ENCODE results near the gene AACS.

Gene AACS

DNA sequence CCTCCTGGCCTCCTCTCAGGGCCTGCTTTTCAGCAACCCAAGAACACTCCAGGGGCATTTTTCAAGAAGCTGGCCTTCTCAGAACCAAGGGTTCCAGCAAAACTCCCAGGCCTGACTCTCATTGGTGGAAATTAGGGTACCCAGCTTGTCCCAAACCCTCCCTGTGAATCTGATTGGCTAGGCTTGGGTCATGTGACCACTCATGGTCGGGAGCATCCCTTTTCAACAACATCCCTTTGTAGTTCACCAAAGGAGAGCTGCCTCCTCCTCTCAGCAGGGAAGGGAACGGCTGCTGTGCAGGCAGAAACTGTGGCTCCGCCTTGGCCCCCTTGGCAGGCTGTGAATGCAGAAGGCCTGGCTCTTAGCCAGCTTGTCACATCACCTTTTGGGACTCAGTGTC, 94.5 kb downstream of the AACS start:
- no peak for DNase-seq

DNA sequence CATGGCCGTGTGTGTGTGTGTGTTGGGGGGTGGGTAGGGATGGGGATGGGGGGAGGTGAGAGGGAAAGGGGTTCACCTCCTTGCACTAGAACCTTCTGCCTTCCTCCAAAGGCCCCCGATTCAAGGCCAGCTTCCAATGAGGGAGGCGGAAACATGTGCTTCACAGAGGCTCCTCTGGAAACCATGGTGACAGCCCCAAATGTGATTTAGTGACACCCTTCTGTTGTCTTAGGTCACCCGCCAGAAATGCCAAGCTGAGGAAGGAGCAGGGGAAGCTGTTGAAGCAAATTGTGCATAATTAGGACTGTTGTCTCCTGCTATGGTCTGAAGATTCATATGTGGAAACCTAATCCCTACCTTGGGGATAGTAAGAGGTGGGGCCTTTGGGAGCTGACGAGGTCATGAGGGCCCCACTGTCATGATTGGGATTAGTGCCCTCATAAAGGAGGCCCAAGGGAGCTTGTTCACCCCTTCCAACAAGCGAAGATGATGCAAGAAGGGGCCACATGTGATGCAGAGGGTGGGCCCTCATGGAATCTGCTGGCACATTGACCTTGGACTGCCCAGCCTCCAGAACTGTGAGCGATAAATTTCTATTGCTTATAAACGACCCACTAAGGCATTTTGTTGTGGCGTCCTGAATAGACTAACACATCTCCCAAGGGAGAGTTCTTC, 95.2 kb downstream of the AACS start:
- no peak for DNase-seq

DNA sequence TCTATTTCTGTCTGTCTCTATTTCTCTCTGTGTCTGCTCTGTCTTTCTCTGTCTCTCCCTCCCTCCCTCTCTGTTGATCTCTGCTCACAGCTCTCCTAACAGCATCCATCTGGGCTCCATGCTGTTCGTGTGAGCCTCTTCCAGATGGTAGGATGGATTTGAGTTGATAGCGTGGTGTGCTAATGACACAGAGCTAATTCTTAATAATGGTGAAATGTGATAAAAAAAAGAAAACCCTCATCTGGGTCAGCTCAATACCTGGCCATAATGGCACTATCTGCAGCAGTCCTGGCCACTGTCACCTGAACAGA, 96.4 kb downstream of the AACS start:
- DNase-seq = no peak

DNA sequence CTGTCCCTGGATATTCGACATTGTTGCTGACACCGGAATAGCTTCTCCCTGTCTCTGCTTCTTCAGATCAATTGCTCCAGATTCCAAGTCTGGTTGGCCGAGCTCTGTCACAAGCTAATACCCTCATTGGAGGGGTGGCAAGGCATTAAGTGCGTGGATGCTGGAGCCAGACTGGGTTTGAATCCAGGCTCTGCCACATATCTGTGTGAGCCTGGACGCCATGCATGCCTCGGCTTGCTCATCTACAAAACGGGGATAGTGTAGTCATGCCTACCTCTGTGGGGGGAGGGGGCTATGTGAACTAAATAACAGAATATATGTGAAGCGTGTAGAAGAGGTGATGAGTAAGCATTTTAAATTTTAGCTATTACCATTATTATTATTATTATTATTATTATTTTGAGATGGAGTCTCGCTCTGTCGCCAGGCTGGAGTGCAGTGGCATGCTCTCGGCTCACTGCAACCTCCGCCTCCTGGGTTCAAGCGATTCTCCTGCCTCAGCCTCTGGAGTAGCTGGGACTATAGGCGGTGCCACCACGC, 97.3 kb downstream of the AACS start:
- no peak for DNase-seq

DNA sequence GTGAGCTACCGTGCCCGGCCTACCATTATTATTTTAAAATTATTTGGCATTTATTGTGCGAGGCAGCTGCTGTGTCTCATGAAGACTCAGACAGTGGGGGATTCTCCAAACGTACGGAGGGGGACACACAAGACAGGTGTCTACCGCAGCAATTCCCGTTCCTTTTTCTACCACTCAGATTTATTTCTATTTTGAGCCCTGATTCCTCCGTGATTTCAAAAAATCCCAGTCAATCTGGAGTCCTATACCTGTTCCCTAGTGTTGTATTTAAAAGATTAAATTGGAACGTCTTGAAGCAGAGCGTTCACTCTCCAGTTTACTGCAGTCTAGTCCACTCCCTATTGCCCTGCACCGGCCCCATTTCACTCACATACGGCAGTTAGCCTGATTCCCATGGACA, 97.9 kb downstream of the AACS start:
- no peak for DNase-seq

DNA sequence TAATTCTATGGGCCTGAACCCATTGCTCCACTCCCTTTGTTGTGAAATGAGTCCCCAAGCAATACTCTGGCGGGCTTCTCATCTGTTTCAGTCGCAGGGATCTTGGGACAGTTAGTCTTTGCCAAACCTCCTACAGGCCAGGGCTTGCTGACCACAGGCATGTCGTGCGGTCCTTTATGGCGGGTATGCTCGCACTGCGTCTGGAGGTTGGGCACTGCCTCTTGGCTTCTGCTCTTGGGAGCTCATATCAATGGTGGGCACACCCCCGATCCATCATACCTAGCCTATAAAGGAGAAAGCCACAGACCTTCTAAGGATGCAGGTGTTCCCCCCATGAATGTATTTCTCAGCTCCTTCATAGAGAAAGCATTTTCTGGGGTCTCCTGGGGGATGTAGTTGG, 99.3 kb downstream of the AACS start:
- no peak for DNase-seq

DNA sequence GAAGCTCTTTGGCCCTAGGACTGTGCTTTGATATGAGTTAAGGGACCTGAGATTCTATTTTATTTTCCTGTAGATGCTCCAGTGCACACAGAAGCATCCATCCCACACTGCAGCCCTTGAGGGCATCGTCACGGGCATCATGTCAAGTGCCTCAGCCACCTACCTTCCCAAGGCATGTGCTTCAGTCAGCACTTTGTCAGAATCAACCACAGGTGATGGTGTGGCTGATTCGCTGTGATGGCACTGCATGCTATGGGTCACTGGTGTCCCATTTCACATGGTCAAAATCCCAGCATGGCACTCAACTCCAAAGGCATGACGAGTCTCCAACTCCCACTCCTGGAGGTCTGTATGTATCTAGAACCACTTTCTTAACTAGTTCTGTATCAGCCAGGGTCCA, 100.8 kb downstream of the AACS start:
- no peak for DNase-seq

DNA sequence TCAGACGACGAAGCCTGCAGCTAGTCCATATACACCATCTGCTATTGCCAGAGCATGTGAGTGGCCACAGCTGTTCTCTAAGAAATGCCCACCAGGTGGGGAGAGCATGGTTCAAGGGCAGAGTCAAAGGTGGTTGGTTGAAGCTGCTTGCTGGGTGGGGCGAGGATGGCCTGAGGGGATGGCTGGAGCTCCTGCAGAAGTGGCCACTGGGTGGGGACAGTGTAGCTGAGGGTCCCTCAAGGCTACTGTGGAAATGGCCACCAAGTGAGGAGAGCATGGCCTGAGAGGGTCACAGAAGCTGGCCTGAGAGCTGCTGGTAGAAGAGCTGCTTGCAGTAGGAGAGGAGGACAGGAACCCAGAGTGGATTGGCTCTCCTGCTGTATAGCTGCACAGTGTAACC, 102.4 kb downstream of the AACS start:
- no peak for DNase-seq

DNA sequence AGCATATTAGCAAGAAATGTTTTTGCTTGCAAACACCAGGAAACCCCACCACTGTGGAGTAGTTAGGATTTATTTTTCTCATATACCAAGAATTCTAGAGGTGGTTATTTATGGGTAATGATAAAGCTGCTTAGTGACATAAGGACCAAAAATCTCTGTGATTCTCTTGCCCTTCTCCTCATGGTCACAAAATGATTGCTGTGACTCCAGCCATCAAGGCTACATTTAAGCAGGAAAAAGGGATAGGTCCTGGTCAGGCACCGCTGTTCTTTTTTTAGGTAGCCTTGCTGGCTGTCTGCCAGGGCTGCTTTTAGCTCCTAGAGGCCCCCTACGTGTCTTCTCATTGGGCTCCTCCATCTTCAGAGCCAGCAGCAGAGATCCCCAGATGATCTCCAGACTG, 104.2 kb downstream of the AACS start:
- DNase-seq = no peak

DNA sequence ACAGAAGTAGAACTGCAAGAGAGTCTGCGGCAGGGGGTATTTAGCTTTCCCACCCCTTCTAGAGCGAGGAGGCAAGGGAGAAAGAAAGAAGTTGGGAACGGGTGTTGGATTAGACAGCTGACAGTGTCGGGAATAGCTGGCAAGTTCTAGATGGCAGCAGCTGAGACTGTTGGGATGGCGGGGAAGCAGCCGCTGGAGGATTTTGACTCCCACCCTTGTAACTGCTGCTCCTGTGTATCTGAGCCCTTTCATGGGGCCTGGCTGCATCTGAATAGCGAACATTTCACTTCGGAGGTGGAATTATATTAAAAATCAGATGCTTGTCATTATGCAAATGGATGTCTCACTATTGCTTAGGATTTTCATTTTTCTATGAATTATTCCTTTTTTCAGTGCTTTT, 104.6 kb downstream of the AACS start:
- DNase-seq = no peak

DNA sequence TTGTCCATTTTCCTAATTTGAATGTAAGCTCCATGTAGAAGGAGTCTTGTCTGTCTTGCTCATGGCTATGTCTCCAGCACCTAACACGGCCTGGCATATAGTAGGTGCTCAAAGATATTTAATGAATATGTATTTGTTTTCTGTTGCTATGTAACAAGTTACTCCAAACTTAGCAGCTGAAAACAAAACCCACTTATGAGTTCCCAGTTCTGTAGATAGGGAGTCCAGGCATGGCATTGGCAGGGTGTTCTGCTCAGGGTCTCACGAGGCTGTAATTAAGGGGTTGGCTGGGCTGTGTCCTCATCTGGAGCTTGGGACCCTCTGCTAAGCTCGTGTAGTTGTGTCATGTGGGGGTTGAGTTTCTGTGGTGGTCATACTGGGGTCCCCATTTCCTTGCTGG, 106.0 kb downstream of the AACS start:
- no peak for DNase-seq

DNA sequence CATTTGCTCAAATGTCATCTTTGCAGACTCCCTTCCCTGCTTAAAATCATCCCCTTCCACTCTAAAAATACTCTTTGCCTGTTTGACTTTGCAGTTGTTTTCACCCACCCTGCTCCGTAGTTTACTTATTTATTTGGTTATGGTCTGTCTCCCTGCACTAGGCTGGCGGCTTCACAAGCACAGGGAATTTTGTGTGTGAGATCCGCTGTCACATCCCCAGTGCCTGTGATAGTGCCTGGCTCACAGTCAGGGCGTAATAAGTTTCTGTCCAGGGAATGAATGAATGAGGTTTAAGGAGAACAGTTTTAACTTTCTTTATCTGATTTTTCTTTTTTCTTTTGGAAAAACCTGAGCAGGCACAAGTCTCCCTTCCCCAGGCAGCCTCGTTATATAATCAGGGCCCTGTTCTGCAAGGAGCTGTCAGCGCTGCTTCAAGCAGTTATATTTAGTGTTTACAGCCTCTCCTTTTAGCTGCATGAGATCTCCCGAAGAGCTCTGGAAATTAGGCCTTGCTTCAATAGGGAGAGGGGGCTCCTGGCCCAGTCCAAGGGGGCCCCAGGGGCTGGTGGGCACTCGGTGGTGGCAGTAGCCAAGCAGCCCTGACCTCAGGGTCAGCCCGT, 107.1 kb downstream of the AACS start:
- no peak for DNase-seq

DNA sequence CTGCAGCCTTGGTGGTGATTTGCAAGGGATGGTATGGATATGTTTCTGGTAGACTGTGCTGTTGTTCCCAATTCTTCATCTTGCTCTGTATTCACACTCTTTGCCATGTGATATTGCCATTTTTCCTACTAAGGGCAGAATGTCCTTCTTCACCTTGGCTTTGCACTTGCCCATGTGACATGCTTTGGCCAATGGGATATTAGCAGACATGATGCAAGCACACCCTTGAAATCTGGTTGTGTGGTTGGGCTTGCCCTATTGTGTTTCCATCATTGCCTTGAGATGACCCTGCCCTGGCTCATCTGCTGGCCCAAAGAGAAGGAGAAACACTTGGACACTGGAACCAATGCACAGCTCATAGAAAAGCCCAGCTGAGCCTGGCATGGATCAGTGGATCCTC, 110.3 kb downstream of the AACS start:
- no peak for DNase-seq

DNA sequence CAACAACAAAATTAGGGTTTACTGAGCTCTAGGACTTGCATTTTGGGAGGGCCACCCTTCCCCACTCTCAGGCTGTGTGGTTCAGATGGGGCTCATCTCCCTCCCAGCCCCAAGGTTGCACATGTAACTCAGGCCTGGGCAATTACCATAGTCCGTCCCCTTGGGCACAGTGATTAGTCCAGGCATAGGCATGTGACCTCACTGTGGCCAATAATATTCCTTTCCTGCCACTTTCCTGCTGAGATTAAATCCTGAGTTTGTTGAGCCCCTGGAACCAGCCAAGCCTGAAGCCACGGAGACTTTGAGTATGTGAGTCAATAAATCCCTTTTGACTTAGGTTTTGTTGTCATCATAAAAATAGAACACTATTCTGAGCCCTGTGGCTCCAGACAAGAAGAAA, 113.0 kb downstream of the AACS start:
- no peak for DNase-seq

DNA sequence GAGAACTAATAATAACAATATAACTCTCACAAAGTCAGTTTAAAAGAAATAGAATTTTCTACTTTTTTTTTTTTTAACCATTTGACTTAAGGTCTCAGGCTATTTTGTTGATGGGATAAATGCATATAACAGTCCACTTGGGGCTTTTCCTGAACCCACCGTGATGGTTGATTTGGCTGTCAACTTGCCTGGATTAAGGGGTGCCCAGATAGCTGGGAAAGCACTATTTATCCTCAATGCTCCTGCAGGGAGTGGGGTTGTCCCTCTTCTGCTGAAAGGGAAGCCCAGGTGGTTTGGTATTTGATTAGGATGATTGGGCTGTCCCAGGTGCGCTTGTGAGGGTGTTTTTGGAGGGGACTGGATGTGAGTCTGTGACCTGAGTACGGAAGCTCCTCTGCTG, 114.9 kb downstream of the AACS start:
- DNase-seq = no peak

DNA sequence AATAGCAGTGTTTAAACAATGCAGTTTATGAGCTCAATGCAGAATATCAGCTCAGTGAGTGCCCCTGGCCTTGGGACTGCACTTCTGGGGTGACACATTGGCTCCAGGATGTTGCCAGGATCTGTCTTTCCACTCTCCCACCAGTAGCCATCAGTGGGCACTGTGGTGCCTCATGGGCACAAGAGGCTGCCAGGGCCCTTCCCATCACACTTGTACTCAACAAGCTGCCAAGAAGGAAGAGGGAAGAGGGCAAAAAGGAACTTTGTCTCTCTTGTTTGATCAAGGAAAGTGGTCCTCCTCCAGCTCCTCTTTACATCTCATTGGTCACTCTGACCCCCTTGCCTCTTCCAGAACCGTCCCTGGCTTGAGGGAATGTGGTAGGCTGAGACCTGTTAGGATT, 115.9 kb downstream of the AACS start:
- no peak for DNase-seq

DNA sequence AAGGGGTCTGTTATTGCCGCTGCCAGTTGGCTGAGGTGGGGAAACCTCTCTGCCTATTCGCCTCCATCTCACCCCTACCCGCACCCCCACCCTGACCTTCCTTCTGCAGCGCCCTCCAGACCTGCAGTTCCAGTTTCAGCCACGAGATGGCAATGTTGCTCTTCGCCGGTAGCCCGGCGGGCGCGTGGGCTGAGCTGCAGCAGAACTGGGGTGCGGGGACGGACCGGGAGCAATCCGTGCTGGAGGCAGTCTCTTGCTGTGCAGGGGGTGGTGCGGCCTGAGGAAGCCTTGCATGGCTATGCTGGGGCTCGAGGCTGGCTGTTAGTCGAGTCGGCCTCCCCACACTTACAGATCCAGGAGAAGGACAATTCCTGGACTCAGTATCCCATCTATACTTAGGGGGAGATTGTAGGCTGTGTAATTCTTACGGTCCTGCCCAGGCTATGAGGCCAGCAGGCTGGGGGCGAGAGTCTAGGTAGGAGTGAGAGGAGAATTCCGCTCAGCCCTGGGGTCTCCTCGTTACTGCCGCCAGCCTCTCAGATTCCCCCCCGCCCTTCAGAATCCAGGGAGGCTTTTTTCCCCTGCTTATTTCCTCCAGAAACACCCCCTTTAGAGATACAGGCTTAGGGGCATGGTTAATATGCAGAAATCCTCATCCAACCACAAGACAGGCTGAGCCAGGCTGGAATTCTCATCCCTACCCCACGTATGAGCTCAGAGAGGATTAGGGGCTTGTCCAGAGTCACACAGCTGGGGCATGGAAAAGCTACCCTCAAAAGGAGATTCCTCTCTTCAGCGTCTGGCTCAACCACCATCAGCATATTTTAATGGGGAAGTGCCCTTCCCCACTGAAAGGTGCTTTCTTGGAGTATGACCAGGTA, 118.2 kb downstream of the AACS start:
- DNase-seq = peak; percentile 58

DNA sequence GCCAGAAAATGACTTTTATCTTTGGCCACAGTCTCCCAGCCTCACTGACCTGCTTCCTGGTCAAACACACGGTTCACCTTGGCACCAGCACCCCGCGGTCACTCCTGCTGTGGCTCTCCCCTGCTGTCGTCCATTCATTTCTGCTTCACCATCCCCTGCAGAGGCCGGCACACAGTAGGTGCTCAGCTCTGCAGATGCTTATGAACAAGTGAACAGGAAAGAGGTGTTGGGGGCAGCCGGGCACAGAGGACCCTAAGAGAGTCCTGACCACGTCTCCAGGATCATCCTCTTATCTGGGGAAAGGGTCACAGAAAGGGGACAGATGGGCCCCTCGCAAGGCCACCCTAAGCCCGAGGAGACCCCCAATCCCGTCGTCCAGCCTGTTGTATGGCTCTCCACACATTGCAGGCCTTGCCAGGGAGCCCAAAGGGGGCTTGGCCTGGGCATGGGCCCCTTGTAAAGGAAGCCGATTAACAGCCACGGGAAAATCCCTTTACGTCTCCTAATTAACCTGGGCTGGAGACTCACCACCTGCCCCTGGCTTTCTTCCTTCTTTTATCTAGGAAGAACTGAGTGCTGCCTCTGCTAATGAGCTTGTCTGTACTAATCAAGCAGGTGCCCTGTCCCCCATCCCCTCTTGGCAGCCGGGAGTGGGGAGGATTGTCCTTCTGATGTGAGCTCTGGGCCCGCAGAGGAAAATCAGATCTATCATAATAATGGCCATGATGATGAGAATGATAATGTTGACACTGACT, 119.2 kb downstream of the AACS start:
- DNase-seq = no peak

DNA sequence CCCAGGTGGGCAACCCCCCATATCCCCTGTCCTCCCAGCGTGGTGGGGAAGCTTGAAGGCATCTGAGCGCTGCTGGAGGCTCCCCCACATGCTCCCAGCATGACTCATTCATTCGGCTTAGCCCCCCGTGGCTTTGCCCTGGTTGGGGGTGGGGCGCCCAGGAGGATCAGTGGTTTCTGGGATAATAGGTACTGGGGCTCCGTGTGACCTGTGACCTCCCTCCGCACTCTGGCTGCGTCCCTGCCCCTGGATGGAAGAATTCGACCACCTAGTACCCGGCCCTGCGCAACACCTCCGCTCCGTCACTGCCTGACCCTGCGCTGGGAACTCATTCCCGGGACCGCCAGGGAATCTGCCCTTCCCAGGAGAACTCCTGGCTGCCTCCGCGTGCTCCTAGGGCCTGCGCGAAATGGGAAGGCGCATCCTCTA, 120.1 kb downstream of the AACS start:
- no peak for DNase-seq

DNA sequence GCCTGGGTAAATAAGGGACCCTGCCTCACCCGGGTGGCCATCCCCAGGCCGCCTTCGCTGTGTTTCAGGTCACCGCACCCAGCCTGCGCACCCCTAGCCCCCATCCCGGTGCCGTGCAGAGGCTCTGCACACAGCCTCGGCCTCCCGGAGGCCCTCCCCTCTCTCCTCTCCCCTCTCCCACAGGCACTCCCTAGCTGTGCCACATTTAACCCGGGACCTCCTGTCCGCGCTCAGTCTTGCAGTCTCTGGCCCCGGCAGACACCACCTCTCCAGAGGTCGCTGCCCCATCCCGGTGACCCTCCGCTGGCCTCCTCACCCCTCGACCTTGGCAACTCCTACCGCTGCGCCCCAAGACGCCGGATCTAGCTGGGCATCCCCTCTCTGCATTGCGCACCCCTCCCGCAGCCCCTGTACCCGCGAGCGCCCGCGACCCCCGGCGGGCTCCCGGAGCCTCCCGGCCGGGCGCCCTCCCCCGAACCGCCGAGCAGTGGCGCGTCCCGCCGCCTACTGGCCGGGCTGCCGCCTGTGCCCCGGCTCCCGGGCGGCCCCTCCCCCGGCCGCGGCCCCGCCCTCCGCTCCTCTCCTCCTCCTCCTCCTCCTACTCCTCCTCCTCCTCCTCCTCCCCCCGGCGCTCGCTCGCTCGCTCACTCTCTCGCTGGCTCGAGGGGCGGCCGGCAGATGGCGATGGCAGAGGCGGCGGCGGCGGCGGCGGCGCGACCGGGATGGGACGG, 120.7 kb downstream of the AACS start, which contains the start of gene TMEM132B:
Gene TMEM132B, plus strand, starts transcription at position 647 of the 731 bp plus-strand sequence.
- DNase-seq = peak; percentile 54

DNA sequence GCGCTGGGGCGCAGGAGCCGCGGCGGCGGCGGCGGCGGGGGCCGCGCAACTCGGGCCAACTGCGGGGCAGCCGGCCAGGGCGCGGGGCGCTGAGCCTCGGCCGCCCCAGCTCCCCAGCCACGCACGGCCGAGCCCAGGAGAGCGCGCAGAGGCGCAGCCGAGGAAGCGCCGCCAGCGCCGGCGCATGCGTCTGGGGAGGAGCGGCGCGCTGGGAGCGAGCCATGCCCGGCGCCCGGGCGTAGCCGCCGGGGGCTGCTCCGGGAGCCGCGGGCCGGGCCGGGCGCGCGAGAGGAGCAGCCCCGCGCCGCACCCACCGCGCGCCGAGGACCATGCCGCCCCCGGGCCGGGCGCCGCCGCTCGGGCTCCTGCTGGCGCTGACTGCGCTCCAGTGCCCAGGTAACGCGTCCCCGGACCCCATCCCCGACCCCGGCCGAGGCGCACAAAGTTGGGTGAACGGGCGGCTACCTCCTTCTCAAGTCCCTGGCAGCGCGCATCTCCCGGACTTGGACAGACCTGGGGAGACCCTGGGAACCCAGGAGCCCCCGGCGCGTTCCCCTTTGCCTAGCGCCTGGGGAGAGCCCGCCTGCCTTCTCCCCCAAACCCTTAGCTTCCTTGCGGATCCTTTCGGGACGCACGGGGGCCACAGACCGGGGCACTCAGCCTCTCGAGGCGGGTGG, 121.4 kb downstream of the AACS start:
- DNase-seq = peak; percentile 50

Data from NCI-H2029 (cell line).